Activated T-cell treated with anti-CD3 and anti-CD28 coated beads, Interleukin-2, amount 50 U/mL, for 48 hours (primary cell): ENCODE measurements around the gene XRCC3.
"Not testable (repeated sequence)": the region's sequence is repeated elsewhere in the genome, so short reads cannot be mapped to it uniquely, and the experiment has no call there.

Source experiments
- DNase-seq, 2 experiments: peaks; one replicate each; pipeline ENCODE4 v3.0.0-alpha.2; 2020

XRCC3 gene

DNA sequence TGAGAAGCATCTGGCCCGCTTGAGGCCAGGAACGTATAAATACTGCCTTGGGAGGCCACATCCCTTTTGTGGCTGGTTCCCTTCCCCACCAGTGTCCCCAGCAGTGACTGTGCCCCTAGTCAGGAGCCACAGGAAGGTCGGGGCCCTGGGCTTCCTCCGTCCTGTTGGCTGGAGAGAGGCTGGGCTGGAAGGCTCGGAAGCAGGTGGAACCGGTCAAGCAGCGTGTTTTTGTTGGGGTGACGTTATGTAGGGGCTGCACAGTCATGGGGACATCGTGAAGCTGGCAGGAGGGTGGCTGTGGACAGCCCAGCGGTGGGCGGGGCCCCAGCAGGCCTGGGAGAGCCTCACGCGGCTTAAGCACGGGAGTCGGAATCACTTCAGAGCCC lies 10.1 kb downstream of the XRCC3 start:
- no peak for DNase-seq

DNA sequence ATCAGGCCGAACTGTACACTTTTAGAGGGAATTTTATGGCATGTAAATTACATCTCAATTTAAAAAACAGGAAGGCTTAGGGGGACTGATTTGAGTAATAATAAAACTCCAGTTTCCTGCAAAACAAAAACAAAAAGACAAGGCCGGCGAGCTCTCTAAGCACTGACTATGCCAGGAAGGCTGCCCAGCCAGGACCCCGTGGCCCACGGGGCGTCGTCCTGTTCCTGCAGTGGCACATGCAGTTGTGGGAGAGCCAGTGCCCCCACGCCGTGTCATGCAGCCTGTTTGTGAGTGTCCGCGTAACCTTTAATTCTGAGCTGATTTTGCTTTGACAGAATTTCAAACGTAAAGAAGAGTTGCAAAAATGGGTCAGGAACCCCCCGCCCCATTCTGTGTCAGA lies 10.5 kb downstream of the XRCC3 start:
- no peak for DNase-seq

DNA sequence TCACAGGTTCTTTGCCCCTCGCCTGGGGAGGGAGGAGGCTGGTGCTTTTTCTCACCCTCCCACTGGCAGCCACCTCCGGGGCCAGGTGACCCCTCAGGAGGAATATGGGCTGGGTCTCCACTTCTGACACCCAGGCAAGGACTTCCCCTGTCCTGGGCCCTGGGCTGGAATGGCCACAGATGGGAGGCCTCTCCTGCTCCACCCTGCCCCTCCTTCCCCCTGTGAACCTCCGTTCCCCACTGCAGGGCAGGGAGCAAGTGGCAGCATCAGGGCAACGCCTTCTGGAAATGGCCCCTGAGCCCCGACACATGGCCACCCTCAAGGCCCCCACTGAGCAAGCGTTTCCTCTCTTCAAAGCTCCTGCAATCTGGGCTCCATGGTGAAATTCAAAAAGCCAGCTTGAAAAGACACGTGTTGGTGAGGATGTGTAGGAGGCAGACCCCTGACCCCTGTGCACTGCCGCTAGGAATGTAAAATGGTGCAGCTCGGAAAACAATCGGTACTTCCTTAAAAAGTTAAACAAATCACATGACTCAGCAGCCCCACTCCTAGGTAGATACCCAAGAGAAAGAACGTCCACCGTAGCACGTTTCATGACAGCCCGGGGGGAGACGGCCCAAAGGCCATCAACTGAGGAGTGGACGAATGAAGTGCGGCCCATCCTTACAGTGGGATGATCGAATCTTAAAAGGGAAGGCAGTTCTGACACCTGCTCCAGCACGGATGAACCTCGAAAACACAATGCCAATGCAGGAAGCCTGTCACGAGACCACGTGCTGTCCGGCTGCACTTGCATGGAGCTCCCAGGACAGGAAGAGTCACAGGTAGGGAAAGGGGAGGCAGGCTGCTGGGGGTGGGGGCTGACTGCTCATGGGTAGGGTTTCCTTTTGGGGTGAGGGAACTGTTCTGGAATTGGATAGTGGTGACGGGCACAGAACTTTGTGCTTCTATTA lies 11.5 kb downstream of the XRCC3 start:
- no peak for DNase-seq

DNA sequence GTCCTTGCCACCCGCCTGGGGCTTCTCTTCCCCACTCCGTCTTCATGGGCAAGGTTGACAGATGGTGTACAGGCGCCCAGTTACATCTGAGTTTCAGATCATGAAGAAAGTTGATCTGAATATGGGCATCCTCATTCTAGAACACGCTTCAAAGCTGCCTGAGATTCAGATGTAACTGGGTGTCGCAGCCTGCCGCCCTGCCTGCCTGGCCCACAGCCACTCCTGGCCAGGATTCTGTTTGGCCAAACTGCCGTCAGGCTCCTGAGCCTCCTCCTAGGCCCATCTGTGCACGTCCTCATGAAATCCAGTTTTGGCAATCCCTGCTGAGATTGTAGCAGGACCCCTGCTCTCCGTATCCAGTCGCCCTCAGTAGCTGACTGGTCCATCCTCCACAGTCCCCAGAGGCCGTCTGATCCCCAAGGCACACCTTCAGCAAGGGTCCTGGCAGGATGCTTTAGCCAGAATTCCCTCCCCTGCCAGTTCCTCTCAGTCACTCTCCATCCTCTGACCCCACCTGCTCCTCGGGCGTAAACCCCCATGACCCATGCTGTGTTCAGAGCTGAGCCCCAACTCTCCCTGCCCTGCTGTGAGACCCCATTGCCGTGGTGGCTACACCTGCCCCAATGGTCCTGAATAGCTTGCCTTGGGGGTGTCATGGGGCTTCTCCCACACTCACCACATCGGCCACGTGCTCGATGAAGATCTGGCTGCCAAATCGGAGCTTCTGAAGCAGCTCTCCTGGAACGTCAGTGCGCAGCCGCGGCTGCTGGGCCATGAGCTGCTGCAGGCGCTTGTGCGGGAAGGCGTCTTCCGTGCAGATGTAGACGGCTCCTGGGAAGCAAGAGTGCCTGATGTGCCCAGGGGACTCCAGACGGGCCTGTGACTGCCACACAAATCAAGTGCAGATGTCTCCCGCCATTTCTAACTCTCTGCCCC lies 12.5 kb downstream of the XRCC3 start:
- DNase-seq = no peak

DNA sequence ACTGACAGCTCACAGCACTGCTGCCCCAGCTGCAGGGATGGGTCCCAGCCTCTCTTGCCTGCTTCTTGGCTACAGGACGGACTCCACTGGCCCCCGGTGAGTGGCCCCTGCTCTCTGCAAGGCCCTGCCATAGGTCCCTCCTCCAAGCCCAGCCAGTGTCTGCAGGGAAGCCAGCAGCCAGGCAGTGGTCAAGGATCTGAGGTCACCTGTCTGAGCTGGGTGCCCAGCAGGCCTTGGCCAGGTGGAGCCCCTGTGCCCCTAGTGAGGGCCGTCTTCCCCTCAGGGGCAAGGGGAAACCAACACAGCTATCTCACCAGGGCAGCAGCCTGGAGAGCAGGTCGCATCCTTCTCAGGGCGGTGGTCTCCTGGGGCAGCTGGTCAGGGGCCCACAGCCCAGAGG lies 13.2 kb downstream of the XRCC3 start:
- DNase-seq = no peak

DNA sequence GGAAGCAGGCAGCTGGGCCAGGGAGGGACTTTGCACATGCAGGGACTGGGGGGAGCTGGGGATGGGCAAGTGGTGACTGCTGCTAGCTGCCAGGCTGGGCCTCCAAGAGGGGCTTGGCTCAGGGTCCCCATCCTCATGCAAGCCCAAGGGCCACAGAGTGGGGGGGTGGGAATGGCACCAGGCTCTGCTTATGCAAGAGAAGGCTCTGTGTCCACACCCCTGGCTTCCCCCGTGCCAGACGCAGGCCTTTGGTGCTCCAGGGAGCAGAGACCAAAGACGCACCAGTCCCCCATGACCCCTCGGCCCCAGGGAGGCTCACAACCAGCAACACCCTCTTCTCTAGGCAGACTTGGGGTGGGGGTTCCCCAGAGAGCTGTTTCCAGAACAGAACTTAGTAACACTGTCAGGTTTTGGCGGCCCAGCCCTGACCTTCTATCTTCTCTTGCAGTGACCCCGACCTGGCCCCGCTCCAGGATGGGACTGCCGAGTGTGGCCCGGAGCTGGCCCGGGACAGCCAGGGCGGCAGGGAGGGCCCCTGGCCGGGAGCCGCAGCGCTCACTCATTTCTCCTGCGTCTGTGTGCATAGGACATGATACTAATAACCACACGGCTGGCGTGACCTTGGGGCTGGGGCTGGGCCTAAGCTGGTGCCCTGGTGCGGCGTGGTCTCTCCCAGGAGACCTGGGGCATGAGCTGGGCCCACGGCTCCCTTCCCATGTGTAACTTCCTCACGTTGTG lies 14.3 kb downstream of the XRCC3 start:
- DNase-seq = no peak

DNA sequence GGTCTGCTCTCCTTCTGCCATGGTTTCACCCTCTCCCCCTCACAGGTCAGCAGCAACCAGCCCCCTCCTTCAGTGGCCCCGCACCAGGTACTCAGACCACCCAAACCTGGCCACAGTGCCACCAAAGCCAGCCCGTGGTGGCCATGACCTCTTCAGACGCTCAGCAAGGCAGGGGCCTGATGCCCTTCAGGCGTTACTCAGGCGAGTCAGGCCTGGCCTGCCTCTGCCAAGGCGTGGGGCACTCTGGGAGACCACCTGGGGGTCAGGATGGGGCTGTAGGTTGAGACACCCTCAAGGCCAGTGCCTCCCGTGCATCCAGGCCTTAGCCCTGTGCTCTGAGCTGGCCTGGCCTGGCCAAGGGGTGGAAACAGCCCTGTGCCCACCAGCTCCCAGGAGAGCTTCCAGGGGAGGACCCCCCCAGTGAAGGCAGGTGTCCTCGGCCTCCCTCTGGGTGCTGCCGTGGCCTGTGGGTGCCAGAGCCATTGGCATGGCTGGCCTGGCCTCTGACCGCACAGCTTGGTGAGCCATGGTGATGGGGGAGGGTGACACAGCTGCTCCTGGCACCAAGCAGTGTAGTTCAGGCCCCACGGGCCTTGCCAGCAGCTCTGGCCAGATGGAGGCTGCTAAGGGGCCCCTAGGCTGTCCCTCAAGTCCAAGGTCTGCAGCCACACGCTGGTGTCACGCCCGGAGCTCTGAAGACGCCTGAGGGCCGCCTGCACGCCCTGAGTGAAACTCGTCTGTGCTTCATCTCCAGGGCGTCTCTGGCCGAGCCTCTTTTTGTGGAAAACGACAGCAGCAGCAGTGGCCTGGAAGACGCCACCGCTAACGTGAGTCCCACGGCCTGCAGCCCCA lies 15.1 kb downstream of the XRCC3 start:
- DNase-seq = no peak

DNA sequence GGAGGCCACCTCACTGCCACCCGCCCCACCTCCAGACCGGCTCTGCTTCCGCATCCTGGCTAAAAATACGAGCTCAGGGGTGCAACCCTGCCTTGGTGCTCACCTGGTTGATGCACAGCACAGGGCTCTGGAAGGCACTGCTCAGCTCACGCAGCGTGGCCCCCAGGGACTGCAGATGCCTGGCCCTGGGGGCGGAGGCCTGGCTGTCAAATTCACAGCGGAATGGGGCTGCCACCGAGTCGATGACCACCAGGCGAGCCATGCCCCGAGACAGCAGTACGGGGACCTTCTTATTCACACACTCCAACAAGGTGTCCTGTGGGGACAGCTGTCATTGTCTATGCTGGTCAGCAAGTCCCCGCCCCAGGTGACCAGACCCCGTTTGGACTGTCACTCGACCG lies 16.0 kb downstream of the XRCC3 start:
- DNase-seq = no peak

DNA sequence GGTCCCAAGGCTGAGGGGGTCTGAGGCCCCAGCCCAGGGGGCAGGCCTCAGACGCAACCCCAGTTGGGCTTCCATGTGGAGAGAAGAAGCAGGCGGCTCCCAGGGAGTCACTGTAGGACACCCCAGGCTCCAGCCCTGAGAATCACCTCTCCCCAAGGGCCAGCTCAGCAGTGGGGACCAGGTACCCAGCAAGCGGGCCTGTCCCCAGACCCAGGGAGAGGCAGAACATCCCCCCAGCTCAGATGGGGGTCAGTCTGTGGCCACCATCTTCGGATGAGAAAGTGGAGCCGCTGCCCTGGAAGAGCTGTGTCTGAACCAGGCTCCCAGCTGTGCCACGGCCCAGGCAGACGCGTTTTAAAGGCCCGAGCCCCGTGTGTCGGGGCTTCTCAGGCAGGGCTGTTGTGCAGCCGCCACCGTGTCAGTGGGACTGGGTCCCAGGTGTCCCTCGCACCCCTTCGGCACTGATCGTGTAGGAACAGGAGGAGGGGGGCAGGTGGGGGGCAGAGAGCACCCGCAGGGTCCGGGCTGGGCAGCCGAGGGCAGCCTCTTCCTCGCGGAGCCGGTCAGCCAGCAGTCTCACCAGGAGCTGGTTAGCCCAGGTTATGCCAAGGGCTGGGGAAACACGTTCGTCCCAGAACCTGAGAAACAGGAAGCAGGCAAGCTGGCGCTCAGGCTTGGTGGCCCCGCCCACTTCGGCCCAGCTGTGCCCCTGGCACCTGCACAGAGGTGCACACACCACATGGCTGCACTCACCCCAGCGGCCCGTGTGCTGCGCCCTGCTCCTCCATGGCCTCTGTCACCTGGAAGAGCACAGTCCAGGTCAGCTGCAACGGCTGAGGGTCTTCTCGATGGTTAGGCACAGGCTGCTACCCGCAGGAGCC lies 16.6 kb downstream of the XRCC3 start:
- DNase-seq = peak in 1 of 2 experiments; percentile 29

DNA sequence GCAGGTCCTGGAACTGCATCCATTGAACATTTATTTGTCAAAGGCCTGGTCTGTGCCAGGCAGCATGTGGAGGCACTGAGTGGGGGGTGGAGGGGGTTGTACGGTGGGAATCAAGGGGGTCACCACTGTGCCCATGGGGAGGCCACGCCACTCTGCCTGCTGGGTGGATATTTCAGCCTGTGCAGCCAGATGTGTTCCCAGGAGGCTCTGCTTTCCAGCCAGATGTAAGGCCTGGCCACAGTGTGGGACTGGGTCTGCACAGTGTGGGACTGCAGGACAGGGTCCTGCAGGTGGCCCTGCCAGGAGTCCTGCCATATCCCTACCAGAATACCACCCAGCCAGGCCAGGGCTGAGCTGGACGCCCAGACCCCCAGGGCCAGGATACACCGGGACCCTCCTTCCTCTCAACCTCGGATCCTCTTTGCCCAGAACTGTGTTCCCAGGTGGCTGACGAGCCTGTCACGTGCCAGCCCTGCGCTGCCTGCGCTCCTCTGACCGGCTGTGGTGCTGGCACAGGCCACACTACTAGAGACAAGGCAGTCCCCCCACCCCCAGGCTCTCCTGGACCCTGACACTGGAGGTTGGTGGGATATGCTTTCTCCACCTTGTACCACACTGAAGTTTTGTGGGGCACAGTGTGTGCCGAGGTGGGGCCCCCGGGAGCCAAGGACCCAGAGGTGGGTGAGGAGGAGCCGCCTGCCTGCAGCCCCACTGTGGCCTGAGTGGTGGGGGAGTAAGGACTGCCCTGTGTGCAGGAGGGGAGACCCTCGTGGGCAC lies 17.5 kb downstream of the XRCC3 start:
- no peak for DNase-seq

DNA sequence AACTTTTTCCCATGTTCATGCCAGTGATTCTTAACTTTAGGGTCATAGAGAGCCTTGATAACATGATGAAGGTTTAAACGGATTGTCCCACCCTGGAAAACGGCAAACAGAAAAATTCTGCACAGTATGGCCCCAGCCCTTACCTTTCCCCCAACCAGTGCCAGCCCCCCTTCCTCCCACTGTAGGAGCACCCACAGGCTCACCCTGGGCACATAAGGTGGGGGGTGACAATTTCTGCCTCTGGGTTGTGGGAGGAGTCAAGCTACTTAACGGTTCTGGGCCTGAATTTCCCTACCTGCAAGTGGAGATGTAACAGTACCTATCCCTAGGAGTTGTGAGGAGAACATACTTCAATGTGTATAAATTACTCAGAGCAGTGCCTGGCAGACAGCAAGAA lies 18.0 kb downstream of the XRCC3 start:
- DNase-seq = no peak

DNA sequence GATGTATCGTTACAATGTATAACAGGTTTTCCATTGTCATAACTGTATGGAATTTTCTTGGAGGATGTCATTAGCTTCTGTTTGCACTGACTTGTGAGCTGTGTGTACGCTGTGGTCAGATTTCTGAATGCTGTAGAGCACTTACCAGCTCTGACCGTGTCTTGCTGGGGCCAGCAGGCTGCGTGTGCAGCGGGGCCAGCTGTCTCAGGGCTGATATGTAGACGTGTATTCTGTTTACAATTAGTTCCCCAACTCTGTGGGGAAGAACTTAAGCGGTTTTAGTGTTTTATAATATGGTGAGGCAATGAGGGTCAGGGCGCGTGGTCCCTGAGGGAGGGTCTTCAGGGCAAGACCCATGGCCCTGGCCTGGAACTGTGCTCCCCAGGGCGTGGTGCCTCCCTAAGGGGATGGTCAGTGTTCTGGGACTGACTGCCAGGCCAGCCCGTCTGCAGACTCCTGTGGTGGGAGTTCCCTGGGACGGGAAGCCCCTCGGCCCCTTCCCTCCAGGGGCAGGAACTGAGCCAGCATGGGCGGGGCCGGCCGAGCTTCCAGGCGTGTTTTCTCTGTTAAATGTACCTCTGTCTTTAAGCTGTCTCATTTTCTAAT lies 18.7 kb downstream of the XRCC3 start:
- DNase-seq = no peak

DNA sequence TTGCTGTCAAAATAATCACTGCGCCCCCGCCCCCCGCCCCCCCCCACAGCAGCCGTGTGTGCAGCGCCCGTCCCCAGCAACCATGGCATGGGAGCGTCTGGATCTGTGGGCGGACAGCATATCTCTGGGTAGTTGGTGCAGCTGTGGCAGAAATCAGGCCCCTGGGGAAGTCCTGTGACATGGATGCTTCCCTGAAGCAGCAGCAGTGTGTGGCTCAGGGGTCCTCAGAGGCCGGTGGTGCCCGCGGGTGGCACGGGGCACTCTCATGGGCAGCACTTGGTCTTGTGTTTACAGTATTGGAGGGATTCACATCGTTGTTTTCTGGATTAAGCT lies 19.2 kb downstream of the XRCC3 start:
- no peak for DNase-seq

DNA sequence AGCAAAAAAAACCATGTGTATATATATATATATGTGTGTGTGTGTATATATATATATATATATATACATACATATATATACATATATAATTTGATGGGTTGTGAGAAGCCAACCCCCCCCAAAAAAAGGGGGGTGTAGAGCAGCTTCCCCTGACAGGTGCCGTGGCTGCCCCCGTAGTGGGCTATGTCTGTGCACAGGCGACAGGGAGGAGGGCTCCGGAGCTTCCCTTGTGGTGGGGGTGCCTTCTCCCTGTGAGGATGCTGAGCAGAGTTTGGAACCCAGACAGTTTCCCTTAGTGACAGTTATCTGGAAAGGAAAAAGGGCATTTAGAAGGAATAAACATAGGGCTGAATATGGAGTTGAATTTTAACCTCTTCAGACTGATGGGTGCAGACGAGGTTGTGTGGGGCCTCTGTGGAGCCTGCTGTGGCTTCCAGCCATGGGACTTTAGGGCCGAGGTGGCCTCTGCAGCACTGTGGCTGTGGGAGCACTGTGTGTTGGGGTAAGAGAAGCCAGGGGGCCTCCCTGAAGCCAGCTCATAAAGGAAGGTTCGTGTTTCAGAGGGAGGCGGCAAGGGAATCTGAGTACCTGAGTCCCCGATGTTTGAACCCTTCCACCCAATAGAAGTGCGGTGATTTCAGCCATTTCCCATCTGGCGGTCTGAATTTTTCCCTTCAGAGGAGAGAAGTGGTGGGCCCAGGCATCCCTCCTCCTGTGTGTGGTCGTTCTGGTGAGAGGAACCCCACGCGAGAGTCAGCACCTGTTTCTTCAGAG lies 19.8 kb downstream of the XRCC3 start:
- no peak for DNase-seq

DNA sequence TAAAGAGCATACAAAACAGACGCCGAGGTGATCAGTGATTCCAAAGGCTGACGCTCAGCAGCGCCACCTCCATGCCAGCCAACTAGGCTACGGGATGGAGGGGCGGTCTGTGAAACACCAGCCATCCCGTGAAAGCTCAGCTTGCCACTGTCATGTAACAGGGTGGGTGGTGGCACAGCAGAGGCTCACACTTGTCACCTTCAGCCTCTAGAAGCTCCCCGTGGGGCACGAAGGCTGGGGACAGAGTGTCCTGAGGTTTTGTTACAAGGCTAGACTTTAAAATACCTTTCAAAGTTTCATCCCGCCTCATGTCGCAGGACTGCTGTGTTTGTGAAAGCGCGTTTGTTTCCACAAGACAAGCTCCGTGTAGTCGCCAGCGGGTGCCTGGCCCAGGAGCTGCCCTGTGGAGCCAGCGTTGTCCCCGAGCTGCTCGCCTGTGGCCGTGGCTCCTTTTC lies 20.7 kb downstream of the XRCC3 start:
- no peak for DNase-seq

DNA sequence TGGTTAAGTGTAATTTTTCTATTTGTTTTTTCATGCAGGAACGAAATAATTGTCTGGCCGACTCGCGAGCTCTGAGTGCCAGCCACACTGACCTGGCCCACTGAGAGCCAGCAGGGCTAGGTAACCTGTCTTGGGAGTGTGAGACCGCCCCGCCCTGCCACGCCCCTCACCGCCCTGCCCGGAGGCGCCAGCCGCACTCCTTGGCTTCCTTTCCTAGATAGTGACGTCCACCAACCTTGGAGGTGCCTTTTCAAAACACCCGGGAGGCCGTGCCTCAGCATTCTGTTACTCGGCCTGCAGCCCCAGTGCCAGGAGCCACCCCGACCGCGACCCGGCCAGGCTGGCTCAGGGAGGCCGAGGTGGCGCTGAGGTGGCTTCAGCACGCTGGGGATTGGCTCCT lies 21.7 kb downstream of the XRCC3 start:
- no peak for DNase-seq

DNA sequence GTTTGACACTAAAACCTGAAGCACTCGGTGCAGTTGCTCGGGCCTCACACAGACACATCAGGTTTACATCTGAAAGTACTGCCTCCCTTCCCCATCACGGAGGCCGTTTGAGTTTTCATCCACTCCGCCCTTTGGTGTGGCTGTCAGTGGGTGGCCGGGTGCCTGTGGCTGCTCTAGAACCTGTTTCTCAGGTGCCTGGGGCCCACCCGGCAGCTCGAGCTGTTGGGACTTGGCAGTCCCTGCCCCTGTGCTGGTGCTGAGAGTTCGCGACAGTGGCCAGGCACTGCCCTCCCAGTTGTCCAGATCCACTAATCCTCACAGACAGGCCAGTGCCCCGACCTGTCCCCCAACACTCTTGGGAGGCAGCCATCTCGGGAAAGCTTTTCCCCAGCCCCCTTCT lies 22.4 kb downstream of the XRCC3 start:
- DNase-seq = no peak

DNA sequence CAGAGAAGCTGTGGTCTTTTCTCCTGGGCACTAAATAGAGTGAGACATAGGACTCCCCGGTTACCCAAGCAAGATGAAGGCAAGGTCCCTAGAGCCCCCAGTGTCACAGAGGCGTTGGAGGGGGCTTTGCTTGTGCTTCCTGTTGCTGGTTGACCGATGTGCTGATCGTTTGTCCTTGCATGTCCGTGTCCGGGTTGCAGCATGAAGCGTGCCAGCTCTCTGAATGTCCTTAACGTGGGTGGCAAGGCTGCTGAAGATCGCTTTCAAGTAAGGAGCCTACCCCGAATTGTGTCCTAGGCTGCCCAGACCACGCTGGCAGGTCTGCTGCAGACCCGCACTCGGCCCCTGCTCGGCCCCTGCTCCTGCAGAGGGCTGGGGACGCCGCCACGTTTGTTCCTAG lies 23.1 kb downstream of the XRCC3 start:
- no peak for DNase-seq

DNA sequence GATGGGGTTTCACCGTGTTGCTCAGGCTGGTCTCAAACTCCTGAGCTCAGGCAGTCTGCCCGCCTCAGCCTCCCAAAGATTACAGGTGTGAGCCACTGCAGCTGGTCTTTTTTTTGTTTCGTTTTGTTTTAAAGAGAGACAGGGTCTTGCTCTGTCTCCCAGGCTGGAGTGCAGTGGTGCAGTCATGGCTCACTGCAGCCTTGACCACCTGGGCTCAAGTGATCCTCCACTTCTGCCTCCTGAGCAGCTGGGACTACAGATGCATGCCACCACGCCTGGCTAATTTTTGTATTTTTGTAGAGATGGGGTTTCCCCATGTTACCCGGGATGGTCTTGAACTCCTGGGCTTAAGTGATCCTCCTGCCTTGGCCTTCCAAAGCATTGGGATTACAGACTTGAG lies 23.6 kb downstream of the XRCC3 start:
- DNase-seq = not testable (repeated sequence)
